K562 (cell line): ENCODE data around the gene KRT1. TPM values are rescaled to one million over a fixed set of nuclear protein-coding genes. Genes with fewer than 3 reads are reported as not detected.
A peak's percentile ranks its signal among the peaks of the same experiment; 100 is the strongest.

Source experiments
- ATAC-seq: fragments of 200-7000 bp; cut with Tn5 transposase; 3 replicates; pipeline ENCODE4 v1.9.1; 2020; ENCODE audit warnings: moderate library complexity
- BruUV-seq: library from RNA; stranded (reverse); fragments of 400-500 nt; replicated peaks from 2 replicates; lab custom pipeline; 2021; lab: Mats Ljungman, UMichigan
- CTCF ChIA-PET: fragments of 300-600 bp; formaldehyde crosslinking; extraction: SDS; loops from one replicate; lab custom pipeline; 2021; ENCODE audit warnings: low intra/inter-chr PET ratio; lab: Yijun Ruan, JAX
- POLR2A ChIA-PET: fragments of 300-600, 350-650 bp; sonication (Branson Sonifier 250); formaldehyde crosslinking; extraction: SDS; loops from one replicate; lab custom pipeline; 2021; ENCODE audit warnings: antibody characterized with exemption, inconsistent platforms; lab: Yijun Ruan, JAX
- DNase-seq, 4 experiments: peaks; one replicate each; pipeline versions ENCODE4 v3.0.0 to v3.0.0-alpha.2; 2011 to 2018; ENCODE audit warnings: low spot score in 3 of 4, mixed read lengths in 3 of 4; ENCODE audit errors: extremely low read depth in 1 of 4
- FAIRE-seq: peaks from 2 replicates; lab custom pipeline; 2011; peaks lifted over from hg19 to GRCh38; lab: Jason Lieb, UNC
- H2AFZ ChIP-seq: 2 replicates; pipeline ENCODE4 v1.6.0; 2011; ENCODE audit warnings: low read depth, low read length, control low read depth, inconsistent platforms
- H3K27ac ChIP-seq: fragments of 200-600 bp; 3 replicates; pipeline ENCODE4 v1.8.0; 2011; ENCODE audit warnings: low read depth, mild to moderate bottlenecking, control low read depth, inconsistent platforms, low read length, moderate library complexity, mixed read lengths; ENCODE audit errors: extremely low read depth
- H3K27me3 ChIP-seq, 2 experiments: fragments of 300-600 bp in 1 of 2; 2 replicates in 1 of 2; 3 replicates in 1 of 2; pipeline versions ENCODE4 v1.6.0 to v1.8.0; 2011; ENCODE audit warnings: inconsistent platforms in 2 of 2, low read length in 2 of 2, mild to moderate bottlenecking in 1 of 2, mixed read lengths in 1 of 2, moderate library complexity in 1 of 2; ENCODE audit not compliant: control insufficient read depth in 2 of 2, insufficient read depth in 2 of 2
- H3K36me3 ChIP-seq: fragments of 300-600 bp; 3 replicates; pipeline ENCODE4 v1.8.0; 2011; ENCODE audit warnings: mild to moderate bottlenecking, low read length, inconsistent platforms; ENCODE audit not compliant: control insufficient read depth, insufficient read depth
- H3K4me1 ChIP-seq, 2 experiments: fragments of 200-600 bp in 1 of 2; replicated peaks in 1 of 2; 2 replicates in 1 of 2; 3 replicates in 1 of 2; pipeline versions ENCODE4 v1.5.1 to v1.8.0; 2011; ENCODE audit warnings: inconsistent platforms in 2 of 2, low read length in 2 of 2, mild to moderate bottlenecking in 1 of 2, mixed read lengths in 1 of 2, moderate library complexity in 1 of 2; ENCODE audit not compliant: control insufficient read depth in 2 of 2, insufficient read depth in 2 of 2
- H3K4me2 ChIP-seq: 2 replicates; pipeline ENCODE4 v1.6.1; 2011; ENCODE audit warnings: low read length, control low read depth, inconsistent platforms, mixed read lengths; ENCODE audit not compliant: insufficient read depth
- H3K4me3 ChIP-seq: fragments of 200-600 bp; sonication (generic), shearing (Covaris generic); 2 replicates; pipeline ENCODE4 v1.5.1; 2016; ENCODE audit warnings: control low read depth, inconsistent platforms
- H3K79me2 ChIP-seq: fragments of 200-600 bp; 3 replicates; pipeline ENCODE4 v1.8.0; 2011; ENCODE audit warnings: low read length, inconsistent platforms; ENCODE audit not compliant: control insufficient read depth, insufficient read depth
- H3K9ac ChIP-seq, 2 experiments: 2 replicates each; pipeline versions ENCODE4 v1.6.0 to v1.6.1; 2011; ENCODE audit warnings: low read depth in 2 of 2, low read length in 2 of 2, control low read depth in 1 of 2, inconsistent platforms in 1 of 2, mild to moderate bottlenecking in 1 of 2, mixed read lengths in 1 of 2; ENCODE audit not compliant: insufficient read depth in 1 of 2
- H3K9me1 ChIP-seq: one replicate; pipeline ENCODE4 v1.6.0; 2011; ENCODE audit warnings: inconsistent platforms, mild to moderate bottlenecking, low read length, moderate library complexity; ENCODE audit not compliant: control insufficient read depth, insufficient read depth
- H3K9me3 ChIP-seq: replicated peaks from 2 replicates; pipeline ENCODE4 v1.5.1; 2011; ENCODE audit warnings: low read depth, low read length, inconsistent platforms; ENCODE audit not compliant: control insufficient read depth, insufficient read depth
- H4K20me1 ChIP-seq: replicated peaks from 2 replicates; pipeline ENCODE4 v1.6.1; 2011; ENCODE audit warnings: low read length, inconsistent platforms, mixed read lengths; ENCODE audit not compliant: control insufficient read depth, insufficient read depth
- ASH1L ChIP-seq: fragments of 450-650 bp; IDR thresholded peaks from 2 replicates; pipeline ENCODE4 v1.6.1; 2018; ENCODE audit warnings: borderline replicate concordance, mild to moderate bottlenecking, low read depth; ENCODE audit not compliant: partially characterized antibody
- BCOR ChIP-seq: fragments of 450-650 bp; IDR thresholded peaks from 2 replicates; pipeline ENCODE4 v1.6.1; 2016
- KDM1A ChIP-seq, 2 experiments: fragments of 450-650 bp; IDR thresholded peaks; 2 replicates each; pipeline ENCODE4 v1.6.1; 2016; ENCODE audit warnings: mild to moderate bottlenecking in 2 of 2
- RBM25 ChIP-seq: fragments of 200-400 bp; formaldehyde crosslinking; IDR thresholded peaks from 2 replicates; pipeline ENCODE4 v1.6.1; 2018; ENCODE audit warnings: low read length, low read depth, moderate library complexity; ENCODE audit not compliant: severe bottlenecking
- ZNF224 ChIP-seq: sonication (generic); formaldehyde crosslinking; IDR thresholded peaks from 2 replicates; pipeline ENCODE4 v1.8.0; 2022; ENCODE audit warnings: mild to moderate bottlenecking, missing genetic modification reagents
- WGBS: fragments of 100-300 bp; shearing (Covaris generic); methylation state at CpG from one replicate; pipeline ENCODE4 v1.1.6; 2016; ENCODE audit warnings: low coverage, mixed read lengths; ENCODE audit not compliant: insufficient coverage; ENCODE audit errors: missing lambda C conversion rate; 5-methylcytosine and 5-hydroxymethylcytosine counted together
- in situ Hi-C: fragments of 300-500 bp; cut with MboI; formaldehyde crosslinking; loops from 4 replicates; pipeline ENCODE4 v1.15.0; 2018; ENCODE audit warnings: inconsistent platforms, mixed read lengths
- intact Hi-C: fragments of 100-400 bp; cut with micrococcal nuclease; formaldehyde crosslinking; loops from 2 replicates; pipeline ENCODE4 v1.14.2; 2022
- polyA plus RNA-seq, 8 experiments: library from polyadenylated mRNA; depleted of rRNA in 4 of 8; stranded (reverse) in 5 of 8; unstranded in 3 of 8; fragments of >200 nt; fragmentation: Nextera tagmentation in 2 of 8; fragmentation: Illumina TruSeq in 1 of 8; extraction: Ambion mirVana in 2 of 8; extraction: Trizol in 1 of 8; gene quantifications; 2 replicates each; pipeline versions ENCODE4 v1.2.1 to v1.2.3, GENCODE V29; 2011 to 2014; ENCODE audit warnings: inconsistent platforms in 1 of 8, missing spikeins in 1 of 8
- total RNA-seq, 7 experiments: library from RNA; depleted of rRNA in 6 of 7; stranded (reverse); fragments of >200 nt in 6 of 7; fragmentation: Illumina TruSeq in 2 of 7; extraction: Trizol in 2 of 7; gene quantifications; 2 replicates each; pipeline versions ENCODE4 v1.2.1 to v1.2.3, GENCODE V29; 2011 to 2021; ENCODE audit warnings: low replicate concordance in 1 of 7

KRT1 gene
- total and polyA plus RNA-seq, 9 of the 15 experiments (the other 6 are each of a cell fraction or from before 2014, with no cell fraction given), result 0.18 TPM; not detected in 8

DNA sequence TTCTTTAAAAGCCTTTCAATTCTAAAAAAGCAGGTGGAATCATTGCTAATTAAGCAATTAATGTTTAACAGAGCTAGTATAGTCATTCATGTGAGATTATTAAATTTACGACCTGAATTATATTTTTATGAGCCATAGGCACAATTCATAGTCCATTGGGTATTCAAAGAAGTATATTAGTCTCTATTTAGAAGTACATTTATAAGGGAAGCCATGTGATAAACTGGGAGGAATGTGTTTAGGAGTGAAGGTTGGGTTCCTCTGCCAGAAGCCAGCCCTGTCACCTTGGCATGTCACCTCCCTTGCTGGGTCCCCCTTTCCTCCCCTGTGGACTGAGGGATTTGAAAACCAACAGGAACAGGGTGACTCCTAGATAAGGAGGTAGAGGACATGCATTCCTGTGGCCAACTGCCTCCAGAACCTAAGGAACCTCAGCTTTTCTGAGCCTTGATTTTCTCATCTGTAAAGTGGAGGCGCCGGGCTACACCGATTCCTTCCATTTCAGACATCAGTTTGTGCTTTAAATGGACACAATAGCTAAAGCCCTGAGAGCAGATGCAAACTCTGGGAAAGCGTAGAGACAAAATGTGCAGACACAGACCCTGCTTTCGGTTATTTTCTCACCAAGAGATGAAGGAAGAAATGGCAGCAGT is 22.8 kb downstream of the KRT1 start:
- Histone ChIP-seq H3K4me2 (no peak overlapping the region), H3K4me3 (no peak overlapping the region)
- intact Hi-C loops, result no loop called here
- FAIRE-seq, result no peak
- WGBS, result 69% methylated on average over 6 of the region's 6 CpGs
- DNase-seq, result peak in 1 of 4 experiments; percentile 26
- in situ Hi-C loops, result no loop called here
- TF ChIP-seq BCOR (peak; percentile 51; the same call in 1 of the 2 replicates), KDM1A (IDR thresholded peaks at IDR 0.05) (peak in 1 of 2 experiments; percentile 52; a peak in 1 of 4 replicates), ASH1L (no peak), ZNF224 (CRISPR knock-in tag) (no peak), RBM25 (peak; percentile 44)
- TF ChIP-seq, all 486 proteins: peak for 3
- BruUV-seq, result no TSS peak
- no peak overlapping the region for H3K27ac ChIP-seq
- ChIA-PET CTCF (no interaction called here), POLR2A (interaction anchor here (0.6 to 1.0 kb wide), 4 partner anchors 8 to 27 kb away, joined by 3 to 4 read pairs (median 3); no protein-coding TSS in a partner anchor)
- H3K27me3 ChIP-seq, result no peaks in the 10 kb centered on the region
- peak overlapping the region; percentile 42 for H2AFZ ChIP-seq
- H3K36me3 ChIP-seq, result no peaks in the 10 kb centered on the region
- no peaks in the 10 kb centered on the region for H3K9me3 ChIP-seq
- no peak for ATAC-seq
- peak overlapping the region in 1 of 2 experiments; percentile 49; a peak in 1 of 4 replicates for H3K9ac ChIP-seq
- no peaks in the 10 kb centered on the region for H3K79me2 ChIP-seq
- peaks cover 36 to 52% of the 10 kb centered on the region in 2 experiments for H3K4me1 ChIP-seq
- no peaks in the 10 kb centered on the region for H4K20me1 ChIP-seq
- no peaks in the 10 kb centered on the region for H3K9me1 ChIP-seq
